ENCODE results near the gene JAKMIP2.
A peak's percentile ranks its signal among the peaks of the same experiment; 100 is the strongest.

JAKMIP2 gene

GRCh38 chr5:147544556-147544955 lies 238.0 kb downstream of the JAKMIP2 start (continued):
- no peak for TF ChIP-seq ESRRG (CRISPR knock-in tag; IDR thresholded peaks at IDR 0.05)

DNA sequence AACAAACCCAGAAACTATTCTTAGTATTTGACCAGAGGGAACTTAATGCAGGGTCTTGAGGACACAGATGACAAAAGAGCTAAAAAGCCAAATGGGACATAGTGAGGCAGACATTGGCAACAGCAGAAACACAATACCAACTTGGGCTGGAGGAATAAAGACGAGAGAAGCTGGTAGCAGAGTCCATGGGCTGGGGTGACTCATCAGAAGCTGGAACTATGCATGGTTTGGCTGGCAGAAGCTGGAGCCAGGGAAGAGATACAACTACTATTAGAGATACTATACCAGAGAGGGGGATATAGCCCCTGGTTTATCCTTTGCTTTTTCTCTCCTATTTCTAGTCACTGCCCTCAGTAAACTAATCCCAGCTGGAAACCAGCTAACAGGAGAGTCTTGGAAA lies 243.5 kb downstream of the JAKMIP2 start:
- TF ChIP-seq CSDC2 (CRISPR knock-in tag; IDR thresholded peaks at IDR 0.05), result no peak
- no peak for TF ChIP-seq GLIS3 (CRISPR knock-in tag; IDR thresholded peaks at IDR 0.05)
- TF ChIP-seq CREB5 (CRISPR knock-in tag; IDR thresholded peaks at IDR 0.05; ENCODE audit: low read depth), result no peak
- TF ChIP-seq ZFP3 (CRISPR knock-in tag; IDR thresholded peaks at IDR 0.05), result no peak
- no peak for TF ChIP-seq SNAI2 (CRISPR knock-in tag; IDR thresholded peaks at IDR 0.05)
- TF ChIP-seq, protein P1, sequence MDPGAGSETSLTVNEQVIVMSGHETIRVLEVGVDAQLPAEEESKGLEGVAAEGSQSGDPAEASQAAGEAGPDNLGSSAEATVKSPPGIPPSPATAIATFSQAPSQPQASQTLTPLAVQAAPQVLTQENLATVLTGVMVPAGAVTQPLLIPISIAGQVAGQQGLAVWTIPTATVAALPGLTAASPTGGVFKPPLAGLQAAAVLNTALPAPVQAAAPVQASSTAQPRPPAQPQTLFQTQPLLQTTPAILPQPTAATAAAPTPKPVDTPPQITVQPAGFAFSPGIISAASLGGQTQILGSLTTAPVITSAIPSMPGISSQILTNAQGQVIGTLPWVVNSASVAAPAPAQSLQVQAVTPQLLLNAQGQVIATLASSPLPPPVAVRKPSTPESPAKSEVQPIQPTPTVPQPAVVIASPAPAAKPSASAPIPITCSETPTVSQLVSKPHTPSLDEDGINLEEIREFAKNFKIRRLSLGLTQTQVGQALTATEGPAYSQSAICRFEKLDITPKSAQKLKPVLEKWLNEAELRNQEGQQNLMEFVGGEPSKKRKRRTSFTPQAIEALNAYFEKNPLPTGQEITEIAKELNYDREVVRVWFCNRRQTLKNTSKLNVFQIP (CRISPR knock-in tag; IDR thresholded peaks at IDR 0.05; ENCODE audit: borderline replicate concordance, low read depth), result no peak
- TF ChIP-seq ZC3H10 (CRISPR knock-in tag; IDR thresholded peaks at IDR 0.05), result no peak
- ATAC-seq, result peak; percentile 82

DNA sequence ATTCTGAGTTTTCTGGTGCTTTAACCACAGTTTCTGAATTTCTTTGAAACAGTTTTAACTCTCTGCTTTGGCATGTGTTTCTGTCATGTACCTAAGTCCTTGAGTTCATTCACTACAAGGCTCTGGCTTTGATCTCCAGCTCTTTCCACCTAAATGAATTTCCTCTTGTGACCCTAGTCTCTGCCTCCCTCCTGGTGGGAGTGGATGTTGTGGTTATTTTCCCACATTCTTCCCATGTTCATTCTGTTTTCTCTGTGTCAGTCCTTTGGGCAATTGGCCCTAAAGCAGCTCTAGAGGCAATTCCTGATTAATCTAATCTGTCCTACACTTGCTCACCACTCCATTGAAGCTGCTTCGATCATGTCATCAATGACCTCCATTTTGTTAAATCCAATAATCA lies 244.3 kb downstream of the JAKMIP2 start:
- ATAC-seq, result no peak
- TF ChIP-seq CREB5 (CRISPR knock-in tag; IDR thresholded peaks at IDR 0.05; ENCODE audit: low read depth) (no peak), TOX (CRISPR knock-in tag; IDR thresholded peaks at IDR 0.05; ENCODE audit: borderline replicate concordance) (no peak), ISL1 (CRISPR knock-in tag; IDR thresholded peaks at IDR 0.05) (no peak), PATZ1 (CRISPR knock-in tag; IDR thresholded peaks at IDR 0.05; ENCODE audit: borderline replicate concordance) (no peak), ZC3H10 (CRISPR knock-in tag; IDR thresholded peaks at IDR 0.05) (no peak), ZFP30 (CRISPR knock-in tag; IDR thresholded peaks at IDR 0.05) (no peak), OSR1 (CRISPR knock-in tag; IDR thresholded peaks at IDR 0.05) (no peak), TCF4 (CRISPR knock-in tag; IDR thresholded peaks at IDR 0.05; ENCODE audit: borderline replicate concordance) (no peak), TSHZ2 (CRISPR knock-in tag; IDR thresholded peaks at IDR 0.05) (no peak), PPARA (CRISPR knock-in tag; IDR thresholded peaks at IDR 0.05; ENCODE audit: borderline replicate concordance) (no peak), CSDC2 (CRISPR knock-in tag; IDR thresholded peaks at IDR 0.05) (no peak), RARB (CRISPR knock-in tag; IDR thresholded peaks at IDR 0.05) (no peak), ESRRG (CRISPR knock-in tag; IDR thresholded peaks at IDR 0.05) (no peak), ZNF8 (CRISPR knock-in tag; IDR thresholded peaks at IDR 0.05) (no peak), ARNTL (CRISPR knock-in tag; IDR thresholded peaks at IDR 0.05; ENCODE audit: borderline replicate concordance, low read depth) (no peak), ZNF70 (CRISPR knock-in tag; IDR thresholded peaks at IDR 0.05) (no peak)
- TF ChIP-seq, protein P1 (CRISPR knock-in tag; IDR thresholded peaks at IDR 0.05; ENCODE audit: borderline replicate concordance, low read depth), result no peak
- TF ChIP-seq, protein P2, sequence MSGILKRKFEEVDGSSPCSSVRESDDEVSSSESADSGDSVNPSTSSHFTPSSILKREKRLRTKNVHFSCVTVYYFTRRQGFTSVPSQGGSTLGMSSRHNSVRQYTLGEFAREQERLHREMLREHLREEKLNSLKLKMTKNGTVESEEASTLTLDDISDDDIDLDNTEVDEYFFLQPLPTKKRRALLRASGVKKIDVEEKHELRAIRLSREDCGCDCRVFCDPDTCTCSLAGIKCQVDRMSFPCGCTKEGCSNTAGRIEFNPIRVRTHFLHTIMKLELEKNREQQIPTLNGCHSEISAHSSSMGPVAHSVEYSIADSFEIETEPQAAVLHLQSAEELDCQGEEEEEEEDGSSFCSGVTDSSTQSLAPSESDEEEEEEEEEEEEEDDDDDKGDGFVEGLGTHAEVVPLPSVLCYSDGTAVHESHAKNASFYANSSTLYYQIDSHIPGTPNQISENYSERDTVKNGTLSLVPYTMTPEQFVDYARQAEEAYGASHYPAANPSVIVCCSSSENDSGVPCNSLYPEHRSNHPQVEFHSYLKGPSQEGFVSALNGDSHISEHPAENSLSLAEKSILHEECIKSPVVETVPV (CRISPR knock-in tag; IDR thresholded peaks at IDR 0.05), result no peak

All from SK-N-SH treated with all-trans-retinoic acid at 6 μM for 48 hours (cell line).